HepG2 (cell line): ENCODE measurements around the gene C1QTNF1. TPM values are rescaled to one million over a fixed set of nuclear protein-coding genes. Genes with fewer than 3 reads are reported as not detected.
A peak's percentile ranks its signal among the peaks of the same experiment; 100 is the strongest.
"Not testable (repeated sequence)": the region's sequence is repeated elsewhere in the genome, so short reads cannot be mapped to it uniquely, and the experiment has no call there.

ENCODE experiments used
- ATAC-seq: fragments of 200-7000 bp; cut with Tn5 transposase; 3 replicates; pipeline ENCODE4 v1.9.1; 2020; ENCODE audit warnings: mild to moderate bottlenecking, moderate library complexity
- BruUV-seq: library from RNA; stranded (reverse); fragments of 400-500 nt; replicated peaks from 2 replicates; lab custom pipeline; 2021; lab: Mats Ljungman, UMichigan
- CTCF ChIA-PET: fragments of 300-600 bp; formaldehyde crosslinking; extraction: SDS; loops from one replicate; lab custom pipeline; 2021; ENCODE audit warnings: low total read pairs, inconsistent platforms, low intra/inter-chr PET ratio; lab: Yijun Ruan, JAX
- POLR2A ChIA-PET: fragments of 350-600 bp; sonication (Branson Sonifier 250); formaldehyde crosslinking; loops from one replicate; lab custom pipeline; 2020; ENCODE audit warnings: antibody characterized with exemption, inconsistent platforms; lab: Yijun Ruan, JAX
- DNase-seq: peaks from one replicate; pipeline ENCODE4 v3.0.0-alpha.2; 2015; ENCODE audit warnings: low spot score
- FAIRE-seq: peaks from 3 replicates; lab custom pipeline; 2011; peaks lifted over from hg19 to GRCh38; lab: Jason Lieb, UNC
- H2AFZ ChIP-seq: one replicate; pipeline ENCODE4 v1.6.1; 2011; ENCODE audit warnings: low read length, inconsistent platforms
- H3K27ac ChIP-seq: fragments of 300-600 bp; 3 replicates; pipeline ENCODE4 v1.8.0; 2011; ENCODE audit warnings: mixed run types, mild to moderate bottlenecking, mixed read lengths, low read length, inconsistent platforms; ENCODE audit not compliant: insufficient read depth; ENCODE audit errors: extremely low read length
- H3K27me3 ChIP-seq, 2 experiments: fragments of 200-600 bp in 1 of 2; 2 replicates in 1 of 2; 3 replicates in 1 of 2; pipeline versions ENCODE4 v1.6.0 to v1.8.0; 2011; ENCODE audit warnings: low read length in 2 of 2, mild to moderate bottlenecking in 2 of 2, moderate library complexity in 2 of 2, inconsistent platforms in 1 of 2; ENCODE audit not compliant: insufficient read depth in 2 of 2, control insufficient read depth in 1 of 2
- H3K36me3 ChIP-seq, 2 experiments: fragments of 200-600 bp in 1 of 2; replicated peaks in 1 of 2; 2 replicates in 1 of 2; 3 replicates in 1 of 2; pipeline versions ENCODE4 v1.5.1 to v1.8.0; 2011; ENCODE audit warnings: low read length in 2 of 2, inconsistent platforms in 1 of 2; ENCODE audit not compliant: insufficient read depth in 2 of 2, control insufficient read depth in 1 of 2
- H3K4me1 ChIP-seq: 2 replicates; pipeline ENCODE4 v1.5.1; 2012; ENCODE audit warnings: low read length, inconsistent platforms; ENCODE audit not compliant: insufficient read depth
- H3K4me2 ChIP-seq: 2 replicates; pipeline ENCODE4 v1.6.0; 2011; ENCODE audit warnings: low read depth, low read length, inconsistent platforms
- H3K4me3 ChIP-seq, 3 experiments: fragments of 200-600 bp in 1 of 3; sonication (generic), shearing (Covaris generic) in 1 of 3; replicated peaks in 1 of 3; 2 replicates each; pipeline ENCODE4 v1.5.1; 2011 to 2016; ENCODE audit warnings: low read length in 3 of 3, inconsistent platforms in 2 of 3, low read depth in 2 of 3, mild to moderate bottlenecking in 2 of 3, control low read depth in 1 of 3, mixed read lengths in 1 of 3; ENCODE audit not compliant: insufficient read depth in 1 of 3
- H3K79me2 ChIP-seq: one replicate; pipeline ENCODE4 v1.6.1; 2011; ENCODE audit warnings: low read length, inconsistent platforms; ENCODE audit not compliant: insufficient read depth
- H3K9ac ChIP-seq: 2 replicates; pipeline ENCODE4 v1.6.0; 2011; ENCODE audit warnings: mild to moderate bottlenecking, low read depth, low read length, inconsistent platforms; ENCODE audit not compliant: insufficient read depth
- H3K9me3 ChIP-seq: 2 replicates; pipeline ENCODE4 v1.5.1; 2012; ENCODE audit warnings: mild to moderate bottlenecking, low read length
- H4K20me1 ChIP-seq: 2 replicates; pipeline ENCODE4 v1.6.0; 2011; ENCODE audit warnings: inconsistent platforms, mild to moderate bottlenecking, low read length, moderate library complexity; ENCODE audit not compliant: insufficient read depth
- AGO2 ChIP-seq: fragments of 200-400 bp; formaldehyde crosslinking; optimal IDR thresholded peaks from 2 replicates; pipeline ENCODE3; 2017; ENCODE audit warnings: mild to moderate bottlenecking, low read depth, low read length, moderate library complexity
- CENPT ChIP-seq: sonication (generic); formaldehyde crosslinking; IDR thresholded peaks from 2 replicates; pipeline ENCODE4 v1.8.0; 2022; ENCODE audit warnings: low read depth, mild to moderate bottlenecking, moderate library complexity, missing genetic modification reagents
- POLR2G ChIP-seq: fragments of 200-400 bp; formaldehyde crosslinking; IDR thresholded peaks from 2 replicates; pipeline ENCODE4 v1.6.1; 2018; ENCODE audit warnings: mild to moderate bottlenecking, low read depth, low read length, moderate library complexity
- ZNF121 ChIP-seq: sonication (generic); formaldehyde crosslinking; IDR thresholded peaks from 2 replicates; pipeline ENCODE4 v1.5.0; 2020; ENCODE audit warnings: mild to moderate bottlenecking, missing genetic modification reagents
- ZNF430 ChIP-seq: sonication (generic); formaldehyde crosslinking; IDR thresholded peaks from 2 replicates; pipeline ENCODE4 v1.9.0; 2021; ENCODE audit warnings: mild to moderate bottlenecking, missing genetic modification reagents
- ZNF687 ChIP-seq: sonication (generic); formaldehyde crosslinking; IDR thresholded peaks from 2 replicates; pipeline ENCODE4 v1.5.1; 2020; ENCODE audit warnings: mild to moderate bottlenecking, missing genetic modification reagents, moderate library complexity
- ZNF883 ChIP-seq: sonication (generic); formaldehyde crosslinking; IDR thresholded peaks from 2 replicates; pipeline ENCODE4 v1.5.1; 2020; ENCODE audit warnings: mild to moderate bottlenecking, missing genetic modification reagents; ENCODE audit errors: not compliant biosample characterization
- WGBS: methylation state at CpG from one replicate; pipeline ENCODE4 v1.1.6; 2017; ENCODE audit warnings: low lambda C conversion rate; 5-methylcytosine and 5-hydroxymethylcytosine counted together
- in situ Hi-C: cut with HindIII; loops from 2 replicates; pipeline ENCODE4 v1.10.0; 2017; ENCODE audit warnings: low pct_unique_long_range_greater_than_20kb; ENCODE audit not compliant: extremely low pct_ligation_motif_present
- intact Hi-C: fragments of 100-400 bp; cut with micrococcal nuclease; formaldehyde crosslinking; loops from one replicate; pipeline ENCODE4 v1.10.0; 2022; ENCODE audit not compliant: unreplicated experiment
- polyA plus RNA-seq, 8 experiments: library from polyadenylated mRNA; depleted of rRNA in 3 of 8; stranded (reverse) in 7 of 8; unstranded in 1 of 8; fragments of >200 nt; fragmentation: Illumina TruSeq in 4 of 8; extraction: Trizol in 4 of 8; gene quantifications; 2 replicates each; pipeline versions ENCODE4 v1.2.1 to v1.2.3, GENCODE V29; 2011 to 2016; ENCODE audit warnings: low read depth in 4 of 8, missing spikeins in 1 of 8, mixed read lengths in 1 of 8; ENCODE audit not compliant: insufficient read depth in 1 of 8
- total RNA-seq, 5 experiments: library from RNA; depleted of rRNA; stranded (reverse); fragments of >200 nt; fragmentation: Illumina TruSeq; extraction: Trizol; gene quantifications; 2 replicates each; pipeline ENCODE4 v1.2.3, GENCODE V29; 2016; ENCODE audit warnings: low read depth in 1 of 5
- TF ChIP-seq, protein P1 (sequence below): sonication (generic); formaldehyde crosslinking; conservative IDR thresholded peaks from 2 replicates; pipeline ENCODE4 v1.4.0; 2020; ENCODE audit warnings: mild to moderate bottlenecking, missing genetic modification reagents, moderate library complexity

The C1QTNF1 gene
- total and polyA plus RNA-seq, 2 of the 13 experiments (the other 11 are each of a cell fraction or from before 2014, with no cell fraction given): 0.18 to 0.86 TPM

DNA sequence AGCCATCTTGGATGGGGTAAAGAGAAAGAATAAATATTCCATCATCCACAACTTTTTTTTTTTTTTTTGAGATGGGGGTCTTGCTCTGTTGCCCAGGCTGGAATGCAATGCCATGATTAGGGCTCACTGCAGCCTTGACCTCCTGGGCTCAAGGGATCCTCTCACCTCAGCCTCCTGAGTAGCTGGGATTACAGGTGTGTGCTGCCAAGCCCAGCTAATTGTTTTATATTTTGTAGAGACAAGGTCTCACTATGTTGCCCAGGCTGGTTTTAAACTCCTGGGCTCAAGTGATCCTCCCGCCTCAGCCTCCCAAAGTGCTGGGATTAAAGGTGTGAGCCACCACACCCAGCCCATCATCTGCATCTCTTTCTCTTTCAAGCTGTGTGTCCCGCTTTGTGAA lies 2.0 kb upstream of the C1QTNF1 start:
- H3K9ac ChIP-seq, H3K79me2 ChIP-seq, in situ Hi-C loops, H3K4me3 ChIP-seq, FAIRE-seq, H3K4me2 ChIP-seq, DNase-seq, intact Hi-C loops, H3K27me3 ChIP-seq, H3K9me3 ChIP-seq, H3K36me3 ChIP-seq, ATAC-seq, H4K20me1 ChIP-seq: not testable (repeated sequence)
- ChIA-PET CTCF (interaction anchor here (4.9 kb wide), 1 partner anchor 20 kb away, joined by 71 read pairs; no protein-coding TSS in a partner anchor), POLR2A (interaction anchor here (1.0 to 1.2 kb wide), 2 partner anchors 12 to 41 kb away, joined by 3 to 4 read pairs; partner anchors contain the start of gene CANT1)
- peaks cover 59% of the 10 kb centered on the region for H3K4me1 ChIP-seq
- peak; percentile 75 for TF ChIP-seq ZNF121 (CRISPR knock-in tag)
- TF ChIP-seq, all 625 proteins: peak for 1; not testable (repeated sequence) for 624
- H3K27ac ChIP-seq, H2AFZ ChIP-seq, BruUV-seq: not testable (repeated sequence)
- WGBS: 83% methylated on average over 2 of the region's 2 CpGs

GRCh38 chr17:79022507-79022991 lies 1.4 kb upstream of the C1QTNF1 start:
- H3K4me1 ChIP-seq: peaks cover 65% of the 10 kb centered on the region
- peaks cover 8% of the 10 kb centered on the region for H3K79me2 ChIP-seq
- H3K9ac ChIP-seq: no peak overlapping the region; the same call in 1 of the 2 replicates
- ATAC-seq: no peak
- H3K9me3 ChIP-seq: no peaks in the 10 kb centered on the region
- FAIRE-seq: no peak
- H4K20me1 ChIP-seq: no peaks in the 10 kb centered on the region
- TF ChIP-seq AGO2 (peak; percentile 49), ZNF883 (CRISPR knock-in tag) (no peak), CENPT (CRISPR knock-in tag) (no peak), ZNF687 (peak; percentile 37), POLR2G (0 out of 2 replicates have a peak, but pooled peaks have one; percentile 18), ZNF430 (no peak)
- TF ChIP-seq, protein P1, sequence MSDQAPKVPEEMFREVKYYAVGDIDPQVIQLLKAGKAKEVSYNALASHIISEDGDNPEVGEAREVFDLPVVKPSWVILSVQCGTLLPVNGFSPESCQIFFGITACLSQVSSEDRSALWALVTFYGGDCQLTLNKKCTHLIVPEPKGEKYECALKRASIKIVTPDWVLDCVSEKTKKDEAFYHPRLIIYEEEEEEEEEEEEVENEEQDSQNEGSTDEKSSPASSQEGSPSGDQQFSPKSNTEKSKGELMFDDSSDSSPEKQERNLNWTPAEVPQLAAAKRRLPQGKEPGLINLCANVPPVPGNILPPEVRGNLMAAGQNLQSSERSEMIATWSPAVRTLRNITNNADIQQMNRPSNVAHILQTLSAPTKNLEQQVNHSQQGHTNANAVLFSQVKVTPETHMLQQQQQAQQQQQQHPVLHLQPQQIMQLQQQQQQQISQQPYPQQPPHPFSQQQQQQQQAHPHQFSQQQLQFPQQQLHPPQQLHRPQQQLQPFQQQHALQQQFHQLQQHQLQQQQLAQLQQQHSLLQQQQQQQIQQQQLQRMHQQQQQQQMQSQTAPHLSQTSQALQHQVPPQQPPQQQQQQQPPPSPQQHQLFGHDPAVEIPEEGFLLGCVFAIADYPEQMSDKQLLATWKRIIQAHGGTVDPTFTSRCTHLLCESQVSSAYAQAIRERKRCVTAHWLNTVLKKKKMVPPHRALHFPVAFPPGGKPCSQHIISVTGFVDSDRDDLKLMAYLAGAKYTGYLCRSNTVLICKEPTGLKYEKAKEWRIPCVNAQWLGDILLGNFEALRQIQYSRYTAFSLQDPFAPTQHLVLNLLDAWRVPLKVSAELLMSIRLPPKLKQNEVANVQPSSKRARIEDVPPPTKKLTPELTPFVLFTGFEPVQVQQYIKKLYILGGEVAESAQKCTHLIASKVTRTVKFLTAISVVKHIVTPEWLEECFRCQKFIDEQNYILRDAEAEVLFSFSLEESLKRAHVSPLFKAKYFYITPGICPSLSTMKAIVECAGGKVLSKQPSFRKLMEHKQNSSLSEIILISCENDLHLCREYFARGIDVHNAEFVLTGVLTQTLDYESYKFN (CRISPR knock-in tag): no peak
- H3K36me3 ChIP-seq: no peaks in the 10 kb centered on the region; a peak in 1 of 5 replicates
- H3K27me3 ChIP-seq: no peaks in the 10 kb centered on the region
- POLR2A ChIA-PET: interaction anchor here (1.0 to 1.2 kb wide), 3 partner anchors 13 to 42 kb away, joined by 3 to 4 read pairs (median 3); partner anchors contain the start of gene CANT1
- in situ Hi-C loops (no loop called here), intact Hi-C loops (no loop called here)
- H3K4me2 ChIP-seq: no peak overlapping the region
- no peak overlapping the region for H3K27ac ChIP-seq
- H3K4me3 ChIP-seq: no peak overlapping the region
- no peak overlapping the region for H2AFZ ChIP-seq
- BruUV-seq: no TSS peak
- WGBS: 88% methylated on average over 6 of the region's 9 CpGs
- CTCF ChIA-PET: interaction anchor here (4.9 kb wide), 1 partner anchor 20 kb away, joined by 71 read pairs; no protein-coding TSS in a partner anchor
- no peak for DNase-seq
